ENCODE results near the gene HRH4. TPM values are rescaled to one million over a fixed set of nuclear protein-coding genes. Genes with fewer than 3 reads are reported as not detected.
A peak's percentile ranks its signal among the peaks of the same experiment; 100 is the strongest.

Gene HRH4
- polyA plus RNA-seq, 1 donor (not counting 4 experiments of a cell fraction or from before 2014, with no cell fraction given): 0.03 TPM

- H3K4me1 ChIP-seq (ENCODE audit: control insufficient read depth, extremely low read depth, insufficient read depth, low read length): no peaks in the 10 kb centered on the region
- dilution Hi-C loops (cut with MboI; ENCODE audit: extremely low pct_ligation_motif_present, low sequenced_read_pairs): no loop called here
- DNase-seq (ENCODE audit: low read depth, low spot score) (no peak), FAIRE-seq (no peak)
- no peak overlapping the region for H3K4me2 ChIP-seq (ENCODE audit: control insufficient read depth, extremely low read depth, insufficient read depth, low read depth, low read length)
- no peak overlapping the region for H3K9ac ChIP-seq (ENCODE audit: control insufficient read depth, extremely low read depth, insufficient read depth, low read length)
- no peak for TF ChIP-seq EZH2 (IDR thresholded peaks at IDR 0.05; ENCODE audit: low read length)
- TF ChIP-seq CTCF (optimal IDR thresholded peaks at IDR 0.05 in 1 of 3, IDR thresholded peaks at IDR 0.05 in 1 of 3, conservative IDR thresholded peaks at IDR 0.05 in 1 of 3; ENCODE audit: extremely low read depth in 1 of 3, insufficient read depth in 2 of 3, low read length in 3 of 3): no peak
- no peaks in the 10 kb centered on the region for H3K79me2 ChIP-seq (ENCODE audit: control insufficient read depth, insufficient read depth, low read length)
- no peak overlapping the region for H3K27ac ChIP-seq (ENCODE audit: control insufficient read depth, insufficient read depth, low read length)
- no peaks in the 10 kb centered on the region for H4K20me1 ChIP-seq (ENCODE audit: control insufficient read depth, extremely low read depth, insufficient read depth, low read length)
- H3K27me3 ChIP-seq (ENCODE audit: control insufficient read depth, extremely low read depth, insufficient read depth, low read length): no peaks in the 10 kb centered on the region
- no peaks in the 10 kb centered on the region for H3K9me1 ChIP-seq (ENCODE audit: control insufficient read depth, extremely low read depth, insufficient read depth, low read length)
- no peak overlapping the region for H3K4me3 ChIP-seq (ENCODE audit: control insufficient read depth in 2 of 3, extremely low read depth in 1 of 3, insufficient read depth in 2 of 3, low read depth in 1 of 3, low read length in 3 of 3)
- H3K9me3 ChIP-seq (ENCODE audit: control insufficient read depth, low read depth, low read length): no peaks in the 10 kb centered on the region
- no peak overlapping the region for H2AFZ ChIP-seq (ENCODE audit: control insufficient read depth, low read length)
- H3K36me3 ChIP-seq (ENCODE audit: control insufficient read depth in 2 of 2, extremely low read depth in 1 of 2, insufficient read depth in 2 of 2, low read length in 2 of 2): peaks cover 6 to 10% of the 10 kb centered on the region in 2 experiments
Measured at GRCh38 chr18:24446453-24446852, 14.0 kb upstream of the HRH4 start.

GRCh38 chr18:24446953-24447538, 13.4 kb upstream of the HRH4 start:
- TF ChIP-seq EZH2 (IDR thresholded peaks at IDR 0.05; ENCODE audit: low read length) (no peak), CTCF (optimal IDR thresholded peaks at IDR 0.05 in 1 of 3, IDR thresholded peaks at IDR 0.05 in 1 of 3, conservative IDR thresholded peaks at IDR 0.05 in 1 of 3; ENCODE audit: extremely low read depth in 1 of 3, insufficient read depth in 2 of 3, low read length in 3 of 3) (peak in 1 of 3 experiments; percentile 15)
- dilution Hi-C loops (cut with MboI; ENCODE audit: extremely low pct_ligation_motif_present, low sequenced_read_pairs): no loop called here
- H3K9ac ChIP-seq (ENCODE audit: control insufficient read depth, extremely low read depth, insufficient read depth, low read length): no peak overlapping the region
- H3K36me3 ChIP-seq (ENCODE audit: control insufficient read depth in 2 of 2, extremely low read depth in 1 of 2, insufficient read depth in 2 of 2, low read length in 2 of 2): peaks cover 8 to 10% of the 10 kb centered on the region in 2 experiments
- DNase-seq (ENCODE audit: low read depth, low spot score) (no peak), FAIRE-seq (no peak)
- no peaks in the 10 kb centered on the region for H3K4me1 ChIP-seq (ENCODE audit: control insufficient read depth, extremely low read depth, insufficient read depth, low read length)
- H3K4me3 ChIP-seq (ENCODE audit: control insufficient read depth in 2 of 3, extremely low read depth in 1 of 3, insufficient read depth in 2 of 3, low read depth in 1 of 3, low read length in 3 of 3): no peak overlapping the region
- H3K4me2 ChIP-seq (ENCODE audit: control insufficient read depth, extremely low read depth, insufficient read depth, low read depth, low read length): no peak overlapping the region
- H4K20me1 ChIP-seq (ENCODE audit: control insufficient read depth, extremely low read depth, insufficient read depth, low read length): no peaks in the 10 kb centered on the region
- no peaks in the 10 kb centered on the region for H3K9me3 ChIP-seq (ENCODE audit: control insufficient read depth, low read depth, low read length)
- no peak overlapping the region for H2AFZ ChIP-seq (ENCODE audit: control insufficient read depth, low read length)
- no peak overlapping the region for H3K27ac ChIP-seq (ENCODE audit: control insufficient read depth, insufficient read depth, low read length)
- no peaks in the 10 kb centered on the region for H3K79me2 ChIP-seq (ENCODE audit: control insufficient read depth, insufficient read depth, low read length)
- no peaks in the 10 kb centered on the region for H3K27me3 ChIP-seq (ENCODE audit: control insufficient read depth, extremely low read depth, insufficient read depth, low read length)
- no peaks in the 10 kb centered on the region for H3K9me1 ChIP-seq (ENCODE audit: control insufficient read depth, extremely low read depth, insufficient read depth, low read length)

All from keratinocyte (primary cell).